Thymus (tissue), 11 donors: ENCODE data around the gene PLCB1. TPM values are rescaled to one million over a fixed set of nuclear protein-coding genes. Genes with fewer than 3 reads are reported as not detected.

Experiments used
- DNase-seq, 9 donors: peaks; one replicate each; pipeline ENCODE4 v3.0.0-alpha.2; 2013; ENCODE audit warnings: low spot score in 9 of 9, low read depth in 6 of 9, missing footprints in 1 of 9
- H3K27ac ChIP-seq, 2 donors: one replicate each; pipeline ENCODE4 v1.5.1; 2013; ENCODE audit warnings: control low read depth in 1 of 2, low read depth in 1 of 2, low read length in 1 of 2, mild to moderate bottlenecking in 1 of 2, moderate library complexity in 1 of 2
- H3K27me3 ChIP-seq, 2 donors: one replicate each; pipeline ENCODE4 v1.5.1; 2013; ENCODE audit warnings: low read length in 1 of 2; ENCODE audit not compliant: control insufficient read depth in 2 of 2, insufficient read depth in 1 of 2
- H3K36me3 ChIP-seq, 2 donors: one replicate each; pipeline ENCODE4 v1.5.1; 2013; ENCODE audit warnings: low read length in 1 of 2, mild to moderate bottlenecking in 1 of 2, moderate library complexity in 1 of 2; ENCODE audit not compliant: control insufficient read depth in 2 of 2, insufficient read depth in 2 of 2
- H3K4me1 ChIP-seq, 2 donors: one replicate each; pipeline ENCODE4 v1.5.1; 2013; ENCODE audit warnings: low read length in 2 of 2; ENCODE audit not compliant: control insufficient read depth in 2 of 2, insufficient read depth in 2 of 2
- H3K4me3 ChIP-seq, 2 donors: one replicate each; pipeline ENCODE4 v1.5.1; 2013; ENCODE audit warnings: low read length in 2 of 2, control low read depth in 1 of 2, mild to moderate bottlenecking in 1 of 2
- H3K9me3 ChIP-seq, 2 donors: one replicate each; pipeline ENCODE4 v1.5.1; 2013; ENCODE audit warnings: low read length in 1 of 2, mild to moderate bottlenecking in 1 of 2; ENCODE audit not compliant: control insufficient read depth in 2 of 2, insufficient read depth in 1 of 2
- WGBS: extraction: QIAGEN DNeasy Blood & Tissue Kit; methylation state at CpG from one replicate; pipeline ENCODE4 v1.1.7; 2013; 5-methylcytosine and 5-hydroxymethylcytosine counted together
- polyA plus RNA-seq: library from polyadenylated mRNA; stranded (reverse); fragments of 200-250 nt; gene quantifications from one replicate; pipeline ENCODE4 v1.2.3, GENCODE V29; 2013
- total RNA-seq: library from RNA; stranded (reverse); fragments of 120-200 nt; gene quantifications from one replicate; pipeline ENCODE4 v1.2.4, GENCODE V29; 2013
- donor health status: healthy.

PLCB1 gene
- total and polyA plus RNA-seq, 2 donors: 4.1 to 4.7 TPM

- no peak for DNase-seq
- no peaks in the 10 kb centered on the region for H3K9me3 ChIP-seq
- H3K4me1 ChIP-seq: no peaks in the 10 kb centered on the region
- no peaks in the 10 kb centered on the region for H3K36me3 ChIP-seq
- no peak overlapping the region for H3K27ac ChIP-seq
- H3K27me3 ChIP-seq: no peaks in the 10 kb centered on the region
- no peak overlapping the region for H3K4me3 ChIP-seq
Observed at GRCh38 chr20:8895472-8895871, 763.4 kb downstream of the PLCB1 start.

GRCh38 chr20:8898823-8899222 lies 766.8 kb downstream of the PLCB1 start:
- Histone ChIP-seq H3K36me3 (no peaks in the 10 kb centered on the region), H3K27ac (no peak overlapping the region), H3K27me3 (no peaks in the 10 kb centered on the region), H3K9me3 (no peaks in the 10 kb centered on the region), H3K4me3 (no peak overlapping the region), H3K4me1 (no peaks in the 10 kb centered on the region)
- DNase-seq: no peak

- Histone ChIP-seq H3K36me3 (no peaks in the 10 kb centered on the region), H3K4me3 (no peak overlapping the region), H3K4me1 (no peaks in the 10 kb centered on the region), H3K9me3 (no peaks in the 10 kb centered on the region), H3K27me3 (no peaks in the 10 kb centered on the region), H3K27ac (no peak overlapping the region)
- no peak for DNase-seq
- WGBS: 95% methylated on average over 8 of the region's 8 CpGs
Observed at GRCh38 chr20:8901237-8902025, 769.4 kb downstream of the PLCB1 start.

GRCh38 chr20:8903655-8904605 lies 771.9 kb downstream of the PLCB1 start:
- WGBS: 96% methylated on average over 2 of the region's 2 CpGs
- Histone ChIP-seq H3K27ac (no peak overlapping the region), H3K36me3 (no peaks in the 10 kb centered on the region), H3K4me3 (no peak overlapping the region), H3K27me3 (no peaks in the 10 kb centered on the region), H3K9me3 (no peaks in the 10 kb centered on the region), H3K4me1 (no peaks in the 10 kb centered on the region)
- DNase-seq: no peak

GRCh38 chr20:8909596-8909995 lies 777.5 kb downstream of the PLCB1 start:
- Histone ChIP-seq H3K27ac (no peak overlapping the region), H3K9me3 (no peaks in the 10 kb centered on the region), H3K36me3 (no peaks in the 10 kb centered on the region), H3K27me3 (no peaks in the 10 kb centered on the region), H3K4me3 (no peak overlapping the region), H3K4me1 (no peaks in the 10 kb centered on the region)
- DNase-seq: no peak

GRCh38 chr20:8912096-8912495 lies 780.0 kb downstream of the PLCB1 start:
- Histone ChIP-seq H3K27ac (no peak overlapping the region), H3K9me3 (no peaks in the 10 kb centered on the region), H3K36me3 (no peaks in the 10 kb centered on the region), H3K27me3 (no peaks in the 10 kb centered on the region), H3K4me1 (no peaks in the 10 kb centered on the region), H3K4me3 (no peak overlapping the region)
- WGBS: 91% methylated on average over 3 of the region's 3 CpGs
- DNase-seq: no peak

GRCh38 chr20:8912731-8913130 lies 780.7 kb downstream of the PLCB1 start:
- Histone ChIP-seq H3K4me3 (no peak overlapping the region), H3K27me3 (no peaks in the 10 kb centered on the region), H3K9me3 (no peaks in the 10 kb centered on the region), H3K36me3 (no peaks in the 10 kb centered on the region), H3K4me1 (no peaks in the 10 kb centered on the region), H3K27ac (no peak overlapping the region)
- no peak for DNase-seq
- WGBS: 86% methylated on average over 3 of the region's 3 CpGs

GRCh38 chr20:8913456-8913855 lies 781.4 kb downstream of the PLCB1 start:
- H3K4me3 ChIP-seq: no peak overlapping the region
- no peaks in the 10 kb centered on the region for H3K27me3 ChIP-seq
- H3K36me3 ChIP-seq: no peaks in the 10 kb centered on the region
- no peak overlapping the region for H3K27ac ChIP-seq
- H3K9me3 ChIP-seq: no peaks in the 10 kb centered on the region
- DNase-seq: no peak
- H3K4me1 ChIP-seq: no peaks in the 10 kb centered on the region

- Histone ChIP-seq H3K9me3 (no peaks in the 10 kb centered on the region), H3K27ac (no peak overlapping the region), H3K4me3 (no peak overlapping the region), H3K36me3 (no peaks in the 10 kb centered on the region), H3K4me1 (no peaks in the 10 kb centered on the region), H3K27me3 (no peaks in the 10 kb centered on the region)
- 91% methylated on average over 1 of the region's 1 CpG for WGBS
- DNase-seq: no peak
Observed at GRCh38 chr20:8914421-8914820, 782.4 kb downstream of the PLCB1 start.
